Endothelial cell of umbilical vein (primary cell): Measurements from ENCODE around the gene GAS2L3.

Source experiments
- CTCF ChIP-seq, 2 donors: IDR thresholded peaks; 1 replicate in 1 of 2; 2 replicates in 1 of 2; pipeline ENCODE4 v1.5.1; 2011; ENCODE audit warnings: low read length in 2 of 2, mild to moderate bottlenecking in 2 of 2, moderate library complexity in 2 of 2, control low read depth in 1 of 2, inconsistent platforms in 1 of 2, low read depth in 1 of 2; ENCODE audit not compliant: insufficient read depth in 1 of 2; ENCODE audit errors: extremely low read depth in 1 of 2
- EZH2 ChIP-seq: IDR thresholded peaks from 2 replicates; pipeline ENCODE4 v1.6.1; 2012; ENCODE audit warnings: borderline replicate concordance, low read depth, mild to moderate bottlenecking, moderate library complexity, low read length, inconsistent platforms; ENCODE audit not compliant: severe bottlenecking
- FOS ChIP-seq: IDR thresholded peaks from 2 replicates; pipeline ENCODE4 v1.6.1; 2011; ENCODE audit warnings: mild to moderate bottlenecking, low read length, moderate library complexity, borderline replicate concordance; ENCODE audit not compliant: insufficient read depth
- JUN ChIP-seq: IDR thresholded peaks from 2 replicates; pipeline ENCODE4 v1.6.1; 2011; ENCODE audit warnings: borderline replicate concordance, low read depth; ENCODE audit not compliant: insufficient read length, insufficient read depth
- MAX ChIP-seq: IDR thresholded peaks from 2 replicates; pipeline ENCODE4 v1.6.1; 2011; ENCODE audit not compliant: insufficient read depth, insufficient read length
- POLR2AphosphoS5 ChIP-seq: IDR thresholded peaks from 2 replicates; pipeline ENCODE4 v1.6.1; 2012; ENCODE audit warnings: low read depth, mild to moderate bottlenecking, control low read depth, low read length, moderate library complexity; ENCODE audit not compliant: insufficient read depth

GRCh38 chr12:100671396-100672074, 98.1 kb downstream of the GAS2L3 start:
- TF ChIP-seq POLR2AphosphoS5 (no peak), CTCF (IDR thresholded peaks at IDR 0.05; ENCODE audit: extremely low read depth in 1 of 2, insufficient read depth in 1 of 2, low read depth in 1 of 2, low read length in 2 of 2) (no peak), MAX (no peak), EZH2 (no peak), JUN (no peak), FOS (no peak)
